HepG2 (cell line): ENCODE data around the gene COPZ2. TPM values are rescaled to one million over a fixed set of nuclear protein-coding genes. Genes with fewer than 3 reads are reported as not detected.

Experiments used
- CHD2 ChIP-seq: IDR thresholded peaks from 2 replicates; pipeline ENCODE4 v1.6.1; 2011; ENCODE audit warnings: low read depth, low read length, improper control_type of control experiment
- GATAD2A ChIP-seq: IDR thresholded peaks from 2 replicates; pipeline ENCODE4 v1.6.1; 2016
- JARID2 ChIP-seq: sonication (generic); formaldehyde crosslinking; IDR thresholded peaks from 2 replicates; pipeline ENCODE4 v1.8.1; 2023; ENCODE audit warnings: missing genetic modification reagents, inconsistent platforms; ENCODE audit not compliant: insufficient replicate concordance
- MAFF ChIP-seq: IDR thresholded peaks from 2 replicates; pipeline ENCODE4 v1.6.1; 2011; ENCODE audit warnings: low read depth, low read length, improper control_type of control experiment
- MIER2 ChIP-seq: IDR thresholded peaks from 2 replicates; pipeline ENCODE4 v1.6.1; 2016; ENCODE audit warnings: missing biosample characterization, missing genetic modification reagents
- PTBP1 ChIP-seq: fragments of 200-400 bp; formaldehyde crosslinking; IDR thresholded peaks from 2 replicates; pipeline ENCODE4 v1.6.1; 2018; ENCODE audit warnings: low read length, low read depth; ENCODE audit not compliant: poor library complexity, severe bottlenecking
- SP5 ChIP-seq: IDR thresholded peaks from 2 replicates; pipeline ENCODE4 v1.6.1; 2016; ENCODE audit warnings: low read depth, borderline replicate concordance
- TRIM24 ChIP-seq: sonication (generic); formaldehyde crosslinking; IDR thresholded peaks from 2 replicates; pipeline ENCODE4 v1.8.0; 2022; ENCODE audit warnings: mild to moderate bottlenecking, missing genetic modification reagents
- ZBTB7B ChIP-seq: sonication (generic); formaldehyde crosslinking; IDR thresholded peaks from 2 replicates; pipeline ENCODE4 v1.4.0; 2020; ENCODE audit warnings: missing genetic modification reagents
- ZFP41 ChIP-seq: sonication (generic); formaldehyde crosslinking; IDR thresholded peaks from 2 replicates; pipeline ENCODE4 v1.4.0; 2020; ENCODE audit warnings: mild to moderate bottlenecking, missing genetic modification reagents, borderline replicate concordance
- ZNF20 ChIP-seq: sonication (generic); formaldehyde crosslinking; IDR thresholded peaks from 2 replicates; pipeline ENCODE4 v1.4.0; 2020; ENCODE audit warnings: mild to moderate bottlenecking, moderate library complexity, missing genetic modification reagents
- ZNF207 ChIP-seq: fragments of 450-650 bp; IDR thresholded peaks from 2 replicates; pipeline ENCODE4 v1.6.1; 2016; ENCODE audit warnings: antibody characterized with exemption, borderline replicate concordance
- ZNF557 ChIP-seq: sonication (generic); formaldehyde crosslinking; IDR thresholded peaks from 2 replicates; pipeline ENCODE4 v1.4.0; 2020; ENCODE audit warnings: missing genetic modification reagents
- ZNF619 ChIP-seq: sonication (generic); formaldehyde crosslinking; IDR thresholded peaks from 2 replicates; pipeline ENCODE4 v1.4.0; 2020; ENCODE audit warnings: mild to moderate bottlenecking, missing genetic modification reagents
- ZNF660 ChIP-seq: sonication (generic); formaldehyde crosslinking; IDR thresholded peaks from 2 replicates; pipeline ENCODE4 v1.5.1; 2020; ENCODE audit warnings: mild to moderate bottlenecking, low read depth, missing genetic modification reagents, borderline replicate concordance
- polyA plus RNA-seq, 8 experiments: library from polyadenylated mRNA; depleted of rRNA in 3 of 8; stranded (reverse) in 7 of 8; unstranded in 1 of 8; fragments of >200 nt; fragmentation: Illumina TruSeq in 4 of 8; extraction: Trizol in 4 of 8; gene quantifications; 2 replicates each; pipeline versions ENCODE4 v1.2.1 to v1.2.3, GENCODE V29; 2011 to 2016; ENCODE audit warnings: low read depth in 4 of 8, missing spikeins in 1 of 8, mixed read lengths in 1 of 8; ENCODE audit not compliant: insufficient read depth in 1 of 8
- total RNA-seq, 5 experiments: library from RNA; depleted of rRNA; stranded (reverse); fragments of >200 nt; fragmentation: Illumina TruSeq; extraction: Trizol; gene quantifications; 2 replicates each; pipeline ENCODE4 v1.2.3, GENCODE V29; 2016; ENCODE audit warnings: low read depth in 1 of 5
- TF ChIP-seq, protein P1 (sequence below): IDR thresholded peaks from 2 replicates; pipeline ENCODE4 v1.6.1; 2016; ENCODE audit warnings: mild to moderate bottlenecking, missing biosample characterization, missing genetic modification reagents
- TF ChIP-seq, protein P2 (sequence below): sonication (generic); formaldehyde crosslinking; conservative IDR thresholded peaks from 2 replicates; pipeline ENCODE4 v1.4.0; 2020; ENCODE audit warnings: missing genetic modification reagents
- TF ChIP-seq, protein P3 (sequence below): sonication (generic); formaldehyde crosslinking; IDR thresholded peaks from 2 replicates; pipeline ENCODE4 v1.4.0; 2020; ENCODE audit warnings: missing genetic modification reagents
- TF ChIP-seq, protein P4 (sequence below): sonication (generic); formaldehyde crosslinking; IDR thresholded peaks from 2 replicates; pipeline ENCODE4 v1.4.0; 2020; ENCODE audit warnings: low read depth, missing genetic modification reagents
- TF ChIP-seq, protein P5 (sequence below): sonication (generic); formaldehyde crosslinking; IDR thresholded peaks from 2 replicates; pipeline ENCODE4 v1.8.0; 2022; ENCODE audit warnings: mild to moderate bottlenecking, missing genetic modification reagents, moderate library complexity
- TF ChIP-seq, protein P6 (sequence below): sonication (generic); formaldehyde crosslinking; IDR thresholded peaks from 2 replicates; pipeline ENCODE4 v1.8.0; 2022; ENCODE audit warnings: missing genetic modification reagents, mild to moderate bottlenecking, borderline replicate concordance

Gene COPZ2
- total and polyA plus RNA-seq, 2 of the 13 experiments (the other 11 are each of a cell fraction or from before 2014, with no cell fraction given): 0.61 to 1.5 TPM

DNA sequence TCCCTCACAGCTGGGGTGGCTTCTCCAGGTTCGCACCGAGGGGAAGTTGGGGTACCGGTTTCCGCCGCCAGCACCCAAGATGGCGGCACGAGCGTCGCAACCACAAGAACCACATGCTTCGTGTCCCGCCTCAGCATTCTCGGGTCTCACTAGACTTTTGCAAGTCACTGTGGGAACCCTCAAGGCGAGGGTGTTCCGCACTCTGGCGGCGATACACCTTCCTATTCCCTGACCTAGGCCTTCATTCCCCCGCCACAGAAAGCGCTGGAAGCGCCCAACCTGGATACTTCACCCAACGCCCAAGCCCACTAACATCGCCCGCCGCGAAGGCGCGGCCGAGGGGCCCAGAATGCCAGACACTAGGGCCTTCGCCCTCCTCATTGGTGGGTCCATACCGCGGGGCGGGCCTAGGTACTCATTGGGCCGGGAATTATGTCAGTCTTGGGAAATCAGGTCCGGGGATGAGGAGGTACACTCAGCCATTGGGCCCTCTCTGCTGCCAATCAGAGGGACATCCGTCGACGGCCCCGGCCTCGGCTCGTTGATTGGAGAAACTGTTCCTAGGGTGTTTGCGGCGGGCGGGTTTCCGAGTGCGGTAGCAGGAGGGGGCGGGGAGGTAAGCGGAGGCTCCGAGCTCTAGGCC is 10.3 kb upstream of the COPZ2 start, which contains the start of gene NFE2L1 (continued):
- TF ChIP-seq, protein P1, sequence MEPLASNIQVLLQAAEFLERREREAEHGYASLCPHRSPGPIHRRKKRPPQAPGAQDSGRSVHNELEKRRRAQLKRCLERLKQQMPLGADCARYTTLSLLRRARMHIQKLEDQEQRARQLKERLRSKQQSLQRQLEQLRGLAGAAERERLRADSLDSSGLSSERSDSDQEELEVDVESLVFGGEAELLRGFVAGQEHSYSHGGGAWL (CRISPR knock-in tag): peak; percentile 75; the same call in 1 of the 2 replicates
- TF ChIP-seq ZFP41 (no peak), ZNF557 (CRISPR knock-in tag) (no peak), PTBP1 (peak; percentile 35), CHD2 (peak; percentile 73), MAFF (no peak), ZNF207 (no peak), ZBTB7B (CRISPR knock-in tag) (peak; percentile 6; the same call in 1 of the 2 replicates), TRIM24 (CRISPR knock-in tag) (no peak), ZNF619 (CRISPR knock-in tag) (0 out of 2 replicates have a peak, but pooled peaks have one; percentile 64), GATAD2A (CRISPR knock-in tag) (no peak), ZNF20 (CRISPR knock-in tag) (peak; percentile 95), MIER2 (CRISPR knock-in tag) (no peak), ZNF660 (CRISPR knock-in tag) (peak; percentile 91; the same call in 1 of the 2 replicates), JARID2 (no peak), SP5 (no peak)
- TF ChIP-seq, protein P2, sequence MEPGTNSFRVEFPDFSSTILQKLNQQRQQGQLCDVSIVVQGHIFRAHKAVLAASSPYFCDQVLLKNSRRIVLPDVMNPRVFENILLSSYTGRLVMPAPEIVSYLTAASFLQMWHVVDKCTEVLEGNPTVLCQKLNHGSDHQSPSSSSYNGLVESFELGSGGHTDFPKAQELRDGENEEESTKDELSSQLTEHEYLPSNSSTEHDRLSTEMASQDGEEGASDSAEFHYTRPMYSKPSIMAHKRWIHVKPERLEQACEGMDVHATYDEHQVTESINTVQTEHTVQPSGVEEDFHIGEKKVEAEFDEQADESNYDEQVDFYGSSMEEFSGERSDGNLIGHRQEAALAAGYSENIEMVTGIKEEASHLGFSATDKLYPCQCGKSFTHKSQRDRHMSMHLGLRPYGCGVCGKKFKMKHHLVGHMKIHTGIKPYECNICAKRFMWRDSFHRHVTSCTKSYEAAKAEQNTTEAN: peak; percentile 61
- TF ChIP-seq, protein P3, sequence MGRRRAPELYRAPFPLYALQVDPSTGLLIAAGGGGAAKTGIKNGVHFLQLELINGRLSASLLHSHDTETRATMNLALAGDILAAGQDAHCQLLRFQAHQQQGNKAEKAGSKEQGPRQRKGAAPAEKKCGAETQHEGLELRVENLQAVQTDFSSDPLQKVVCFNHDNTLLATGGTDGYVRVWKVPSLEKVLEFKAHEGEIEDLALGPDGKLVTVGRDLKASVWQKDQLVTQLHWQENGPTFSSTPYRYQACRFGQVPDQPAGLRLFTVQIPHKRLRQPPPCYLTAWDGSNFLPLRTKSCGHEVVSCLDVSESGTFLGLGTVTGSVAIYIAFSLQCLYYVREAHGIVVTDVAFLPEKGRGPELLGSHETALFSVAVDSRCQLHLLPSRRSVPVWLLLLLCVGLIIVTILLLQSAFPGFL (CRISPR knock-in tag): no peak
- TF ChIP-seq, protein P4, sequence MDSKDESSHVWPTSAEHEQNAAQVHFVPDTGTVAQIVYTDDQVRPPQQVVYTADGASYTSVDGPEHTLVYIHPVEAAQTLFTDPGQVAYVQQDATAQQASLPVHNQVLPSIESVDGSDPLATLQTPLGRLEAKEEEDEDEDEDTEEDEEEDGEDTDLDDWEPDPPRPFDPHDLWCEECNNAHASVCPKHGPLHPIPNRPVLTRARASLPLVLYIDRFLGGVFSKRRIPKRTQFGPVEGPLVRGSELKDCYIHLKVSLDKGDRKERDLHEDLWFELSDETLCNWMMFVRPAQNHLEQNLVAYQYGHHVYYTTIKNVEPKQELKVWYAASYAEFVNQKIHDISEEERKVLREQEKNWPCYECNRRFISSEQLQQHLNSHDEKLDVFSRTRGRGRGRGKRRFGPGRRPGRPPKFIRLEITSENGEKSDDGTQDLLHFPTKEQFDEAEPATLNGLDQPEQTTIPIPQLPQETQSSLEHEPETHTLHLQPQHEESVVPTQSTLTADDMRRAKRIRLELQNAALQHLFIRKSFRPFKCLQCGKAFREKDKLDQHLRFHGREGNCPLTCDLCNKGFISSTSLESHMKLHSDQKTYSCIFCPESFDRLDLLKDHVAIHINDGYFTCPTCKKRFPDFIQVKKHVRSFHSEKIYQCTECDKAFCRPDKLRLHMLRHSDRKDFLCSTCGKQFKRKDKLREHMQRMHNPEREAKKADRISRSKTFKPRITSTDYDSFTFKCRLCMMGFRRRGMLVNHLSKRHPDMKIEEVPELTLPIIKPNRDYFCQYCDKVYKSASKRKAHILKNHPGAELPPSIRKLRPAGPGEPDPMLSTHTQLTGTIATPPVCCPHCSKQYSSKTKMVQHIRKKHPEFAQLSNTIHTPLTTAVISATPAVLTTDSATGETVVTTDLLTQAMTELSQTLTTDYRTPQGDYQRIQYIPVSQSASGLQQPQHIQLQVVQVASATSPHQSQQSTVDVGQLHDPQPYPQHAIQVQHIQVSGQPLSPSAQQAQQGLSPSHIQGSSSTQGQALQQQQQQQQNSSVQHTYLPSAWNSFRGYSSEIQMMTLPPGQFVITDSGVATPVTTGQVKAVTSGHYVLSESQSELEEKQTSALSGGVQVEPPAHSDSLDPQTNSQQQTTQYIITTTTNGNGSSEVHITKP (CRISPR knock-in tag): no peak
- TF ChIP-seq, protein P5, sequence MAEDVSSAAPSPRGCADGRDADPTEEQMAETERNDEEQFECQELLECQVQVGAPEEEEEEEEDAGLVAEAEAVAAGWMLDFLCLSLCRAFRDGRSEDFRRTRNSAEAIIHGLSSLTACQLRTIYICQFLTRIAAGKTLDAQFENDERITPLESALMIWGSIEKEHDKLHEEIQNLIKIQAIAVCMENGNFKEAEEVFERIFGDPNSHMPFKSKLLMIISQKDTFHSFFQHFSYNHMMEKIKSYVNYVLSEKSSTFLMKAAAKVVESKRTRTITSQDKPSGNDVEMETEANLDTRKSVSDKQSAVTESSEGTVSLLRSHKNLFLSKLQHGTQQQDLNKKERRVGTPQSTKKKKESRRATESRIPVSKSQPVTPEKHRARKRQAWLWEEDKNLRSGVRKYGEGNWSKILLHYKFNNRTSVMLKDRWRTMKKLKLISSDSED (CRISPR knock-in tag): 0 out of 2 replicates have a peak, but pooled peaks have one; percentile 73
- TF ChIP-seq, protein P6, sequence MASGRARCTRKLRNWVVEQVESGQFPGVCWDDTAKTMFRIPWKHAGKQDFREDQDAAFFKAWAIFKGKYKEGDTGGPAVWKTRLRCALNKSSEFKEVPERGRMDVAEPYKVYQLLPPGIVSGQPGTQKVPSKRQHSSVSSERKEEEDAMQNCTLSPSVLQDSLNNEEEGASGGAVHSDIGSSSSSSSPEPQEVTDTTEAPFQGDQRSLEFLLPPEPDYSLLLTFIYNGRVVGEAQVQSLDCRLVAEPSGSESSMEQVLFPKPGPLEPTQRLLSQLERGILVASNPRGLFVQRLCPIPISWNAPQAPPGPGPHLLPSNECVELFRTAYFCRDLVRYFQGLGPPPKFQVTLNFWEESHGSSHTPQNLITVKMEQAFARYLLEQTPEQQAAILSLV (CRISPR knock-in tag): peak; percentile 80; the same call in 1 of the 2 replicates
